Left lung (tissue), 10 donors: Measurements from ENCODE around the gene ZNF865. TPM values are rescaled to one million over a fixed set of nuclear protein-coding genes. Genes with fewer than 3 reads are reported as not detected.

Experiments
- ATAC-seq: fragments of 200-7000 bp; cut with Tn5 transposase; one replicate; pipeline ENCODE4 v1.9.1; 2020; ENCODE audit warnings: moderate library complexity
- DNase-seq, 4 donors: peaks; one replicate each; pipeline ENCODE4 v3.0.0-alpha.2; 2013 to 2020
- H3K27ac ChIP-seq, 2 donors: fragments of 200-600 bp; sonication (generic) in 1 of 2; one replicate each; pipeline versions ENCODE4 v1.5.0 to v1.8.0; 2020 to 2021
- H3K27me3 ChIP-seq, 2 donors: fragments of 200-600 bp; sonication (generic) in 1 of 2; one replicate each; pipeline versions ENCODE4 v1.5.0 to v1.8.0; 2020 to 2021
- H3K36me3 ChIP-seq, 2 donors: fragments of 200-600 bp; sonication (generic) in 1 of 2; one replicate each; pipeline versions ENCODE4 v1.5.0 to v1.8.0; 2020 to 2021
- H3K4me1 ChIP-seq, 2 donors: fragments of 200-600 bp; one replicate each; pipeline ENCODE4 v1.8.0; 2021
- H3K4me3 ChIP-seq, 2 donors: fragments of 200-600 bp; sonication (generic) in 1 of 2; one replicate each; pipeline versions ENCODE4 v1.5.0 to v1.8.0; 2020 to 2021; ENCODE audit warnings: mild to moderate bottlenecking in 1 of 2
- H3K9me3 ChIP-seq, 2 donors: fragments of 200-600 bp; sonication (generic) in 1 of 2; one replicate each; pipeline versions ENCODE4 v1.5.0 to v1.8.0; 2020 to 2021
- intact Hi-C, 2 donors: fragments of 100-400 bp; cut with DNase I; formaldehyde crosslinking; loops; one replicate each; pipeline versions ENCODE4 v1.11.2 to v1.14.2; 2022
- polyA plus RNA-seq, 6 donors: library from polyadenylated mRNA; unstranded; fragments of 120-200 nt; gene quantifications; one replicate each; pipeline ENCODE4 v1.2.1, GENCODE V29; 2013; ENCODE audit not compliant: insufficient read length in 6 of 6
- total RNA-seq, 2 donors: library from RNA; stranded (reverse); fragmentation: NEBNext Ultra II Directional; extraction: Animal tissue kit (Norgen Biotek cat#: 25700); gene quantifications; one replicate each; pipeline ENCODE4 v1.2.1, GENCODE V29; 2021
- TF ChIP-seq, protein P1 (sequence below), 2 donors: fragments of 200-600 bp; sonication (generic) in 1 of 2; IDR thresholded peaks; one replicate each; pipeline versions ENCODE4 v1.5.0 to v1.8.0; 2021; ENCODE audit warnings: antibody characterized with exemption in 2 of 2
- donor health status: DM: no; HTN: yes; CAD: no.
- donor health status: DM: no; HTN: no; CAD: no.

ZNF865 gene
- total and polyA plus RNA-seq, 8 donors = 5.9 to 16.1 (median 10.0) TPM

- Histone ChIP-seq H3K27ac (peak overlapping the region; percentile 98 to 99), H3K4me1 (peaks cover 0 to 42% of the 10 kb centered on the region in 2 donors), H3K9me3 (no peaks in the 10 kb centered on the region), H3K36me3 (peaks cover 0 to 28% of the 10 kb centered on the region in 2 donors), H3K27me3 (no peaks in the 10 kb centered on the region), H3K4me3 (peak overlapping the region; percentile 57 to 73)
- TF ChIP-seq, protein P1, sequence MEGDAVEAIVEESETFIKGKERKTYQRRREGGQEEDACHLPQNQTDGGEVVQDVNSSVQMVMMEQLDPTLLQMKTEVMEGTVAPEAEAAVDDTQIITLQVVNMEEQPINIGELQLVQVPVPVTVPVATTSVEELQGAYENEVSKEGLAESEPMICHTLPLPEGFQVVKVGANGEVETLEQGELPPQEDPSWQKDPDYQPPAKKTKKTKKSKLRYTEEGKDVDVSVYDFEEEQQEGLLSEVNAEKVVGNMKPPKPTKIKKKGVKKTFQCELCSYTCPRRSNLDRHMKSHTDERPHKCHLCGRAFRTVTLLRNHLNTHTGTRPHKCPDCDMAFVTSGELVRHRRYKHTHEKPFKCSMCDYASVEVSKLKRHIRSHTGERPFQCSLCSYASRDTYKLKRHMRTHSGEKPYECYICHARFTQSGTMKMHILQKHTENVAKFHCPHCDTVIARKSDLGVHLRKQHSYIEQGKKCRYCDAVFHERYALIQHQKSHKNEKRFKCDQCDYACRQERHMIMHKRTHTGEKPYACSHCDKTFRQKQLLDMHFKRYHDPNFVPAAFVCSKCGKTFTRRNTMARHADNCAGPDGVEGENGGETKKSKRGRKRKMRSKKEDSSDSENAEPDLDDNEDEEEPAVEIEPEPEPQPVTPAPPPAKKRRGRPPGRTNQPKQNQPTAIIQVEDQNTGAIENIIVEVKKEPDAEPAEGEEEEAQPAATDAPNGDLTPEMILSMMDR (IDR thresholded peaks at IDR 0.05) = no peak
- DNase-seq = no peak
- intact Hi-C loops = loop anchor here in 1 of 2 donors (10.0 kb wide), 1 partner anchor 86 kb away; no protein-coding TSS in a partner anchor
- no peak for ATAC-seq
Observed at GRCh38 chr19:55601084-55601483, 4.4 kb upstream of the ZNF865 start.

GRCh38 chr19:55602104-55603001 is 3.1 kb upstream of the ZNF865 start:
- Histone ChIP-seq H3K27ac (no peak overlapping the region), H3K4me3 (no peak overlapping the region), H3K9me3 (no peaks in the 10 kb centered on the region), H3K4me1 (peaks cover 7 to 54% of the 10 kb centered on the region in 2 donors), H3K27me3 (no peaks in the 10 kb centered on the region), H3K36me3 (peaks cover 0 to 16% of the 10 kb centered on the region in 2 donors)
- TF ChIP-seq, protein P1 (IDR thresholded peaks at IDR 0.05) = no peak
- intact Hi-C loops = loop anchor here in 1 of 2 donors (10.0 kb wide), 1 partner anchor 88 kb away; no protein-coding TSS in a partner anchor
- peak in 1 of 4 donors; percentile 82 for DNase-seq
- no peak for ATAC-seq

DNA sequence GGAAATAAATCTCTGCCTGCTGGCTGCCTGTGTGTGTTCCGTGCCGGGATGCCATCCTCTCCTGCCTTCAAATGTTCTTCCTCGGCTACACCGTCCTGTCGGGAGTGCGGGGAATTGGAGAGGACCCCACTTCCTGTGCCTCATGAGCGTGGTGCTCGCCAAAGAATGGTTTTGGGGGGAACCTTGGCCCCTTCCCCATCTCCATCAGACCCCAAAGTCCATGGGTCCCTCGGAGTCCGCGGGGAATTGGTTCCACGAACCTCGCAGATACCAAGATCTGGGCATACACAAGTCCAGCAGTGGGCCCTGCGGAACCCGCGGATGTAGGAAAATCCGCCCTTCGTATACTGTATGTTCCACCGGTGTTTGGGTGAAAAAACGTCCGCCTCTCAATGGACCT is 2.3 kb upstream of the ZNF865 start:
- Histone ChIP-seq H3K27ac (no peak overlapping the region), H3K36me3 (peaks cover 0 to 13% of the 10 kb centered on the region in 2 donors), H3K4me1 (peaks cover 7 to 62% of the 10 kb centered on the region in 2 donors), H3K4me3 (no peak overlapping the region), H3K9me3 (no peaks in the 10 kb centered on the region), H3K27me3 (no peaks in the 10 kb centered on the region)
- TF ChIP-seq, protein P1 (IDR thresholded peaks at IDR 0.05) = no peak
- ATAC-seq (no peak), DNase-seq (peak in 1 of 4 donors; percentile 62)
- intact Hi-C loops = loop anchor here in 1 of 2 donors (10.0 kb wide), 1 partner anchor 88 kb away; no protein-coding TSS in a partner anchor

- Histone ChIP-seq H3K9me3 (no peaks in the 10 kb centered on the region), H3K36me3 (peaks cover 0 to 14% of the 10 kb centered on the region in 2 donors), H3K27ac (peak overlapping the region; percentile 91 to 95), H3K27me3 (no peaks in the 10 kb centered on the region), H3K4me1 (peaks cover 7 to 68% of the 10 kb centered on the region in 2 donors), H3K4me3 (peak overlapping the region in 1 of 2 donors; percentile 74)
- ATAC-seq = no peak
- no peak for DNase-seq
- TF ChIP-seq, protein P1 (IDR thresholded peaks at IDR 0.05) = no peak
- intact Hi-C loops = loop anchor here in 1 of 2 donors (10.0 kb wide), 1 partner anchor 89 kb away; no protein-coding TSS in a partner anchor
Observed at GRCh38 chr19:55603581-55604292, 1.7 kb upstream of the ZNF865 start.
